Measurements from ENCODE around the gene UPK1B.

UPK1B gene

DNA sequence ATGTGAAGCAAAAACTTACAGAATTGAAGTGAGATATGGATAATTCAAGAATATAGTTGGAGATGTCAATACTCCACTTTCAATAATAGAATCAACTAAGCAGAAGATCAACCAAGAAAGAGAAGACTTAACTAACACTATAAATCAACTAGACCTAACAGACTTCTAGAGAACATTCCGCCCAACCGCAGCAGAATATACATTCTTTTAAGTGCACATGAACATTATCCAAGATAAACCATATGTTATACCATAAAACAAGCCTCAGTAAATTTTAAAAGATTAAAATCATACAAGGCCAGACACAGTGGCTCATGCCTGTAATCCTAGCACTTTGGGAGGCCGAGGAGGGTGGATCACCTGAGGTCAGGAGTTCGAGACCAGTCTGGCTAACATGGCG, 32.9 kb upstream of the UPK1B start:
- Histone ChIP-seq H3K4me3 (ENCODE audit: low read length) (no peak overlapping the region), H3K36me3 (replicated peaks; ENCODE audit: low read depth, low read length) (no peaks in the 10 kb centered on the region), H3K27me3 (ENCODE audit: low read depth, low read length) (no peaks in the 10 kb centered on the region), H3K9ac (ENCODE audit: low read length) (no peak overlapping the region), H3K79me2 (ENCODE audit: low read length) (no peaks in the 10 kb centered on the region), H3K27ac (ENCODE audit: low read length) (no peak overlapping the region), H4K20me1 (ENCODE audit: insufficient read depth, low read length) (no peaks in the 10 kb centered on the region), H2AFZ (ENCODE audit: low read depth, low read length) (no peak overlapping the region), H3K4me2 (ENCODE audit: low read length) (no peak overlapping the region), H3K4me1 (ENCODE audit: low read length) (no peaks in the 10 kb centered on the region), H3K9me3 (ENCODE audit: insufficient read depth, low read length) (no peaks in the 10 kb centered on the region)
- no peak for TF ChIP-seq EZH2phosphoT487 (IDR thresholded peaks at IDR 0.05; ENCODE audit: low read depth)
- TF ChIP-seq, protein P1, sequence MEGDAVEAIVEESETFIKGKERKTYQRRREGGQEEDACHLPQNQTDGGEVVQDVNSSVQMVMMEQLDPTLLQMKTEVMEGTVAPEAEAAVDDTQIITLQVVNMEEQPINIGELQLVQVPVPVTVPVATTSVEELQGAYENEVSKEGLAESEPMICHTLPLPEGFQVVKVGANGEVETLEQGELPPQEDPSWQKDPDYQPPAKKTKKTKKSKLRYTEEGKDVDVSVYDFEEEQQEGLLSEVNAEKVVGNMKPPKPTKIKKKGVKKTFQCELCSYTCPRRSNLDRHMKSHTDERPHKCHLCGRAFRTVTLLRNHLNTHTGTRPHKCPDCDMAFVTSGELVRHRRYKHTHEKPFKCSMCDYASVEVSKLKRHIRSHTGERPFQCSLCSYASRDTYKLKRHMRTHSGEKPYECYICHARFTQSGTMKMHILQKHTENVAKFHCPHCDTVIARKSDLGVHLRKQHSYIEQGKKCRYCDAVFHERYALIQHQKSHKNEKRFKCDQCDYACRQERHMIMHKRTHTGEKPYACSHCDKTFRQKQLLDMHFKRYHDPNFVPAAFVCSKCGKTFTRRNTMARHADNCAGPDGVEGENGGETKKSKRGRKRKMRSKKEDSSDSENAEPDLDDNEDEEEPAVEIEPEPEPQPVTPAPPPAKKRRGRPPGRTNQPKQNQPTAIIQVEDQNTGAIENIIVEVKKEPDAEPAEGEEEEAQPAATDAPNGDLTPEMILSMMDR (IDR thresholded peaks at IDR 0.05; ENCODE audit: low read depth, low read length) = no peak

DNA sequence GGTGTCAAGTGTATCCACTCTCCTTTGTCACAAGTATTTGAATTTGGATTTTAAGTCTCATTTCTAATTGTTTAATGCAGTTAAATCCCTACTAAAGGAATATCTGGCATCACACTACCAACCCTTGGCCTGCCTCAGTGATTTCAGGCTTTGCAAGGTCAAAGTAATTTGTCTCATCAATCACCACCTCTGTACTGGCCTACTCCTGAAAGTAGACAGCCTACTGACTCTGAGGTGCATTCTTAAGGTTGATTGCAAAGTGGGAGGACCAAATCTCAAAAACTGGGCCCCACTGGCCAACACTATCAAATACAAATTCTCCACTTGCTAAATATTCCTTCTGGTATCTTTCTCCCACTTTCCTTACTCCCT, 28.3 kb upstream of the UPK1B start:
- H3K9me3 ChIP-seq (ENCODE audit: insufficient read depth, low read length) = no peaks in the 10 kb centered on the region
- no peak overlapping the region for H3K27ac ChIP-seq (ENCODE audit: low read length)
- H2AFZ ChIP-seq (ENCODE audit: low read depth, low read length) = 0 out of 2 replicates have a peak overlapping the region, but pooled peaks have one; percentile 81
- no peak overlapping the region for H3K4me3 ChIP-seq (ENCODE audit: low read length)
- no peaks in the 10 kb centered on the region for H3K79me2 ChIP-seq (ENCODE audit: low read length)
- no peak overlapping the region for H3K9ac ChIP-seq (ENCODE audit: low read length)
- H3K36me3 ChIP-seq (replicated peaks; ENCODE audit: low read depth, low read length) = no peaks in the 10 kb centered on the region
- TF ChIP-seq, protein P1 (IDR thresholded peaks at IDR 0.05; ENCODE audit: low read depth, low read length) = no peak
- TF ChIP-seq EZH2phosphoT487 (IDR thresholded peaks at IDR 0.05; ENCODE audit: low read depth) = no peak
- no peaks in the 10 kb centered on the region for H3K27me3 ChIP-seq (ENCODE audit: low read depth, low read length)
- H3K4me2 ChIP-seq (ENCODE audit: low read length) = no peak overlapping the region
- H3K4me1 ChIP-seq (ENCODE audit: low read length) = no peaks in the 10 kb centered on the region
- no peaks in the 10 kb centered on the region for H4K20me1 ChIP-seq (ENCODE audit: insufficient read depth, low read length)

DNA sequence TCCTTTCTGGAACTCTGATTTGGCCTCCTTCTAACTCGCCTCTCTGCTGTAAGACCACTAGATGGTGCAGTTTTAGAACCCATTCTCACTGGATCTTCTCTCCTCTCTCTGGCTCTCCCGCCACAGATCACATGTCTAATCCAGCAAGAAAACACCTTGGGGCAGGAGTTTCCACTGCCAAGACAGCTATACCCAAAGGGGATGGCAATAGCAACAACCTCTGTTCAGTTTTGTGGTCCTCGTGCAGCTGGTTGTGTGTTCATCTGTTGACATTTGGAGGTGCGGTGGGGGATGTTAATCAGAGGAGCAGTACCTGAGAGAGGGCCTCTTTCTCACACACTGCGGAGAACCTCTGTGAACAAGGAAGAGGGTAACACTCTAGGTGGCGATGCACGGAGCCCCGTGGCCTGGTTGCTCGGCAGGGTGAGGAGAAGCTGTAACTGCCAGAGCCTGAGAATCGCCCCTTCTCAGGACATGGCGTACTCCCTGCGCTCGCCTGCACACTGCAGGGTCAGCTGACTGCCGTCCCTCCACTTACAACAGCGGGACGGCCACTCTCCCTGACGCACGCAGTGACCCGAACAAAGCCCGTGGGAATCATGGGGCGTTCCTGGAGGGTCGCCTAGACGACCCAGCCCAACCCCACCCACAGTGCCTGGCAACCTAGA, 27.8 kb upstream of the UPK1B start, which contains the start of gene TEX55:
TSS of gene TEX55 (plus strand) at position 666 of the 668 bp plus-strand sequence. CDS start 25 bp downstream, outside the sequence.
- Histone ChIP-seq H3K27ac (ENCODE audit: low read length) (no peak within 1 kb of the TSS), H3K27me3 (ENCODE audit: low read depth, low read length) (no peaks in the 10 kb centered on the region), H3K4me1 (ENCODE audit: low read length) (no peaks in the 10 kb centered on the region), H4K20me1 (ENCODE audit: insufficient read depth, low read length) (no peaks in the 10 kb centered on the region), H3K79me2 (ENCODE audit: low read length) (no peaks in the 10 kb centered on the region), H2AFZ (ENCODE audit: low read depth, low read length) (peak within 1 kb of the TSS; percentile 81; the same call in 1 of the 2 replicates), H3K4me3 (ENCODE audit: low read length) (no peak within 1 kb of the TSS), H3K4me2 (ENCODE audit: low read length) (no peak within 1 kb of the TSS; the same call in 1 of the 2 replicates), H3K9me3 (ENCODE audit: insufficient read depth, low read length) (no peaks in the 10 kb centered on the region), H3K36me3 (replicated peaks; ENCODE audit: low read depth, low read length) (no peaks in the 10 kb centered on the region), H3K9ac (ENCODE audit: low read length) (no peak within 1 kb of the TSS)
- TF ChIP-seq EZH2phosphoT487 (IDR thresholded peaks at IDR 0.05; ENCODE audit: low read depth) = no peak
- TF ChIP-seq, protein P1 (IDR thresholded peaks at IDR 0.05; ENCODE audit: low read depth, low read length) = peak; percentile 79

DNA sequence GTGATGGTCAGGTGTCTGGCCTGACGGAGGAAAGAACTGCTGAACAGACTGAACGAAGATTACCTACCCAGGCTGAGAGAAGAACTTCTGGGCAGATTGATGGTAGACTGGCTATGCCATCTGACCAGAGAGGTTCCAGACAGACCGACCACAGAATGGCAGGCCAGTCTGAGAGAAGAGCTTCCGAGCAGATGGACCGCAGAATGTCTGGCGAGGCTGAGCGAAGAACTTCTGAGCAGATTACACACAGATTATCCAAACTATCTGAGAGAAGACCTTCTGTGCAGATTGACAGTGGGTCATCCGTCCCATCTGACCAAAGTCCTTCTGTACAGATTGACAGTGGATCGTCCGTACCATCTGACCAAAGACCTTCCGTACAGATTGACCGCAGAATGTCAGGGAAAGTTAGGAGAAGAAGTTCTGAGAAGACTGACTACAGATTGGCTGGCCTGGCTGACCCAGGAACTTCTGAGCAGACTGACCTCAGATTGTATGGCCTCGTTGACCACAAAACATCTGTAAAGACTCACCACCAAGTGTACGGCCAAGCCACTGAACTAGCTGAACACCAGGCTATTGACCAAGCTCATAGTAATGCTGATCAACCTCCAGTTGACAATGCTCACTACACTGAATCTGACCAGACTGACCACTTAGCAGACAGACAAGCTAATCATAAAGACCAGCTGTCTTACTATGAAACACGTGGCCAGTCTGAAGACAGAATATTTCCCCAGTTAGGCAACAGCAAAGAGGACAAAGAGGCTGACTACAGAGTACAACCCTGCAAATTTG, 26.6 kb upstream of the UPK1B start:
- Histone ChIP-seq H3K9me3 (ENCODE audit: insufficient read depth, low read length) (no peaks in the 10 kb centered on the region), H3K36me3 (replicated peaks; ENCODE audit: low read depth, low read length) (no peaks in the 10 kb centered on the region), H3K27me3 (ENCODE audit: low read depth, low read length) (no peaks in the 10 kb centered on the region), H3K4me3 (ENCODE audit: low read length) (no peak overlapping the region), H3K79me2 (ENCODE audit: low read length) (no peaks in the 10 kb centered on the region), H3K4me2 (ENCODE audit: low read length) (no peak overlapping the region), H3K27ac (ENCODE audit: low read length) (no peak overlapping the region), H3K9ac (ENCODE audit: low read length) (no peak overlapping the region), H2AFZ (ENCODE audit: low read depth, low read length) (no peak overlapping the region), H4K20me1 (ENCODE audit: insufficient read depth, low read length) (no peaks in the 10 kb centered on the region), H3K4me1 (ENCODE audit: low read length) (no peaks in the 10 kb centered on the region)
- TF ChIP-seq, protein P1 (IDR thresholded peaks at IDR 0.05; ENCODE audit: low read depth, low read length) = no peak
- no peak for TF ChIP-seq EZH2phosphoT487 (IDR thresholded peaks at IDR 0.05; ENCODE audit: low read depth)

Data from OCI-LY3 (cell line).